H1 (cell line): ENCODE data around the gene BABAM2. TPM values are rescaled to one million over a fixed set of nuclear protein-coding genes. Genes with fewer than 3 reads are reported as not detected.

Source experiments
- CTCF ChIA-PET: fragments of 300-600 bp; sonication (Branson Sonifier 250); formaldehyde crosslinking; loops from one replicate; lab custom pipeline; 2021; ENCODE audit not compliant: partially characterized antibody; lab: Charles Lee
- POLR2A ChIA-PET: fragments of 300-600 bp; sonication (Branson Sonifier 250); formaldehyde crosslinking; loops from one replicate; lab custom pipeline; 2021; ENCODE audit warnings: inconsistent platforms; ENCODE audit not compliant: partially characterized antibody; lab: Charles Lee
- DNase-seq, 2 experiments: peaks; one replicate each; pipeline versions ENCODE4 v3.0.0 to v3.0.0-alpha.2; 2010 to 2022; ENCODE audit warnings: low spot score in 2 of 2, low read depth in 1 of 2, mixed read lengths in 1 of 2
- FAIRE-seq: peaks from 2 replicates; lab custom pipeline; 2011; peaks lifted over from hg19 to GRCh38; lab: Jason Lieb, UNC
- H2AFZ ChIP-seq: 2 replicates; pipeline ENCODE4 v1.8.1; 2012; ENCODE audit warnings: low read length, inconsistent platforms
- H2AK5ac ChIP-seq: 2 replicates; pipeline ENCODE4 v1.6.1; 2013; ENCODE audit warnings: low read depth, low read length
- H2BK120ac ChIP-seq: replicated peaks from 2 replicates; pipeline ENCODE3; 2013; ENCODE audit warnings: low read depth, low read length, inconsistent platforms
- H2BK12ac ChIP-seq: 2 replicates; pipeline ENCODE4 v1.6.1; 2013; ENCODE audit warnings: low read depth, low read length
- H2BK15ac ChIP-seq: 2 replicates; pipeline ENCODE4 v1.6.1; 2013; ENCODE audit warnings: low read length
- H2BK20ac ChIP-seq: 2 replicates; pipeline ENCODE4 v1.6.1; 2013; ENCODE audit warnings: low read length
- H2BK5ac ChIP-seq: 2 replicates; pipeline ENCODE4 v1.6.1; 2013; ENCODE audit warnings: low read depth, low read length
- H3K14ac ChIP-seq: 2 replicates; pipeline ENCODE4 v1.6.1; 2013; ENCODE audit warnings: inconsistent platforms; ENCODE audit not compliant: insufficient read length
- H3K18ac ChIP-seq: 2 replicates; pipeline ENCODE4 v1.6.1; 2013; ENCODE audit warnings: low read length; ENCODE audit errors: extremely low read depth
- H3K23ac ChIP-seq: 2 replicates; pipeline ENCODE4 v1.6.1; 2013; ENCODE audit warnings: inconsistent platforms; ENCODE audit not compliant: insufficient read length
- H3K23me2 ChIP-seq: 2 replicates; pipeline ENCODE4 v1.6.1; 2013; ENCODE audit warnings: low read depth, low read length
- H3K27ac ChIP-seq: 2 replicates; pipeline ENCODE4 v1.6.1; 2011; ENCODE audit warnings: low read depth, low read length, inconsistent platforms
- H3K27me3 ChIP-seq, 4 experiments: replicated peaks in 1 of 4; 1 replicate in 1 of 4; 2 replicates in 3 of 4; pipeline versions ENCODE4 v1.6.1 to v1.8.1; 2011 to 2013; ENCODE audit warnings: low read length in 3 of 4, mild to moderate bottlenecking in 3 of 4, inconsistent platforms in 2 of 4, mixed read lengths in 2 of 4, moderate library complexity in 1 of 4; ENCODE audit not compliant: control insufficient read depth in 3 of 4, insufficient read depth in 3 of 4; ENCODE audit errors: extremely low read depth in 1 of 4
- H3K36me3 ChIP-seq, 4 experiments: 2 replicates each; pipeline versions ENCODE4 v1.6.1 to v1.8.1; 2011 to 2013; ENCODE audit warnings: mild to moderate bottlenecking in 4 of 4, low read length in 3 of 4, moderate library complexity in 2 of 4, control low read depth in 1 of 4, inconsistent platforms in 1 of 4; ENCODE audit not compliant: insufficient read depth in 4 of 4, control insufficient read depth in 2 of 4
- H3K4ac ChIP-seq: replicated peaks from 2 replicates; pipeline ENCODE3; 2013; ENCODE audit warnings: low read length, low read depth, mixed read lengths, inconsistent platforms; ENCODE audit not compliant: insufficient read length
- H3K4me1 ChIP-seq, 4 experiments: replicated peaks in 1 of 4; 1 replicate in 1 of 4; 2 replicates in 3 of 4; pipeline versions ENCODE4 v1.6.1 to v1.8.1; 2011 to 2013; ENCODE audit warnings: low read length in 3 of 4, inconsistent platforms in 2 of 4, mixed read lengths in 1 of 4; ENCODE audit not compliant: insufficient read depth in 4 of 4, control insufficient read depth in 3 of 4
- H3K4me2 ChIP-seq, 2 experiments: 2 replicates each; pipeline versions ENCODE4 v1.6.1 to v1.8.1; 2011 to 2013; ENCODE audit warnings: low read depth in 2 of 2, low read length in 2 of 2, control low read depth in 1 of 2, inconsistent platforms in 1 of 2, mild to moderate bottlenecking in 1 of 2; ENCODE audit not compliant: insufficient read depth in 1 of 2
- H3K4me3 ChIP-seq, 4 experiments: fragments of 200-600, 300-600 bp in 1 of 4; sonication (generic), shearing (Covaris generic), sonication (Bioruptor Twin) in 1 of 4; 2 replicates each; pipeline versions ENCODE4 v1.5.1 to v1.8.1; 2011 to 2016; ENCODE audit warnings: low read length in 4 of 4, low read depth in 3 of 4, control low read depth in 2 of 4, inconsistent platforms in 2 of 4, mild to moderate bottlenecking in 2 of 4, mixed read lengths in 1 of 4, moderate library complexity in 1 of 4; ENCODE audit not compliant: insufficient read depth in 2 of 4; ENCODE audit errors: extremely low read depth in 1 of 4
- H3K56ac ChIP-seq: replicated peaks from 2 replicates; pipeline ENCODE3; 2013; ENCODE audit warnings: low read depth, mild to moderate bottlenecking, mixed read lengths, low read length, inconsistent platforms; ENCODE audit not compliant: insufficient read length
- H3K79me1 ChIP-seq: 2 replicates; pipeline ENCODE4 v1.6.1; 2013; ENCODE audit warnings: low read depth, low read length, control low read depth
- H3K79me2 ChIP-seq, 2 experiments: 2 replicates each; pipeline versions ENCODE4 v1.6.1 to v1.8.1; 2012 to 2013; ENCODE audit warnings: low read length in 2 of 2, mild to moderate bottlenecking in 2 of 2, inconsistent platforms in 1 of 2; ENCODE audit not compliant: insufficient read depth in 2 of 2, control insufficient read depth in 1 of 2
- H3K9ac ChIP-seq, 4 experiments: replicated peaks in 1 of 4; 1 replicate in 1 of 4; 2 replicates in 3 of 4; pipeline versions ENCODE4 v1.6.1 to v1.8.1; 2011 to 2013; ENCODE audit warnings: low read depth in 3 of 4, low read length in 3 of 4, control low read depth in 2 of 4, mild to moderate bottlenecking in 2 of 4, moderate library complexity in 2 of 4, inconsistent platforms in 1 of 4; ENCODE audit errors: extremely low read depth in 1 of 4
- H3K9me3 ChIP-seq, 2 experiments: 2 replicates each; pipeline versions ENCODE4 v1.6.1 to v1.8.1; 2012 to 2013; ENCODE audit warnings: mild to moderate bottlenecking in 2 of 2, moderate library complexity in 2 of 2, control low read depth in 1 of 2, inconsistent platforms in 1 of 2, low read depth in 1 of 2, low read length in 1 of 2, mixed read lengths in 1 of 2; ENCODE audit not compliant: insufficient read depth in 2 of 2
- H4K20me1 ChIP-seq, 2 experiments: replicated peaks in 1 of 2; 2 replicates each; pipeline versions ENCODE3 to v1.8.1; 2011 to 2013; ENCODE audit warnings: inconsistent platforms in 2 of 2, low read length in 2 of 2, mild to moderate bottlenecking in 1 of 2; ENCODE audit not compliant: insufficient read depth in 2 of 2, control insufficient read depth in 1 of 2
- H4K5ac ChIP-seq: 2 replicates; pipeline ENCODE4 v1.6.1; 2013; ENCODE audit warnings: low read length, low read depth, mixed read lengths, inconsistent platforms; ENCODE audit not compliant: insufficient read length
- H4K8ac ChIP-seq: 2 replicates; pipeline ENCODE4 v1.8.0; 2013; ENCODE audit warnings: mild to moderate bottlenecking, moderate library complexity, low read length, inconsistent platforms; ENCODE audit not compliant: insufficient read depth; ENCODE audit errors: extremely low read depth
- H4K91ac ChIP-seq: replicated peaks from 2 replicates; pipeline ENCODE3; 2013; ENCODE audit warnings: low read length, mixed read lengths, inconsistent platforms; ENCODE audit not compliant: insufficient read length
- BCL11A ChIP-seq, 2 experiments: IDR thresholded peaks; one replicate each; pipeline ENCODE4 v1.6.1; 2011; ENCODE audit warnings: low read depth in 2 of 2, low read length in 2 of 2, mild to moderate bottlenecking in 2 of 2
- CHD2 ChIP-seq: IDR thresholded peaks from 2 replicates; pipeline ENCODE4 v1.6.1; 2012; ENCODE audit warnings: low read length, improper control_type of control experiment
- GABPA ChIP-seq: IDR thresholded peaks from 2 replicates; pipeline ENCODE4 v1.6.1; 2011; ENCODE audit warnings: mild to moderate bottlenecking, low read length, moderate library complexity, borderline replicate concordance; ENCODE audit not compliant: insufficient read depth
- NANOG ChIP-seq: IDR thresholded peaks from 2 replicates; pipeline ENCODE4 v1.6.1; 2011; ENCODE audit warnings: low read length, low read depth, mild to moderate bottlenecking, inconsistent platforms; ENCODE audit not compliant: insufficient read depth, poor library complexity, severe bottlenecking
- SIX5 ChIP-seq: IDR thresholded peaks from 2 replicates; pipeline ENCODE4 v1.6.1; 2011; ENCODE audit warnings: mild to moderate bottlenecking, low read depth, low read length
- SP2 ChIP-seq: IDR thresholded peaks from 2 replicates; pipeline ENCODE4 v1.6.1; 2012; ENCODE audit warnings: mild to moderate bottlenecking, low read length, inconsistent platforms
- SP4 ChIP-seq: IDR thresholded peaks from 2 replicates; pipeline ENCODE4 v1.6.1; 2012; ENCODE audit warnings: low read length, inconsistent platforms
- ZNF274 ChIP-seq: IDR thresholded peaks from 2 replicates; pipeline ENCODE4 v1.7.0; 2012; ENCODE audit warnings: low read length, borderline replicate concordance; ENCODE audit errors: extremely low read depth
- WGBS, 2 experiments: shearing (Covaris generic) in 1 of 2; methylation state at CpG; one replicate each; pipeline versions ENCODE4 v1.1.6 to v1.1.7; 2013 to 2015; ENCODE audit warnings: low lambda C conversion rate in 2 of 2, mixed read lengths in 2 of 2, inconsistent platforms in 1 of 2, low coverage in 1 of 2, missing lambda C conversion rate in 1 of 2; ENCODE audit not compliant: insufficient replicate concordance in 2 of 2, insufficient coverage in 1 of 2, insufficient read length in 1 of 2; ENCODE audit errors: extremely low coverage in 1 of 2, missing lambda C conversion rate in 1 of 2; 5-methylcytosine and 5-hydroxymethylcytosine counted together
- polyA plus RNA-seq, 7 experiments: library from polyadenylated mRNA; depleted of rRNA in 3 of 7; stranded (reverse) in 5 of 7; unstranded in 2 of 7; fragments of >200 nt in 5 of 7; fragments of 200-250 nt in 2 of 7; gene quantifications; 1 replicate in 5 of 7; 2 replicates in 1 of 7; 4 replicates in 1 of 7; pipeline versions ENCODE4 v1.2.1 to v1.2.3, GENCODE V29; 2011 to 2013; ENCODE audit warnings: missing spikeins in 2 of 7, mixed read lengths in 2 of 7
- total RNA-seq: library from RNA; stranded (reverse); fragmentation: NEBNext Ultra II Directional; extraction: Animal tissue kit (Norgen Biotek cat#: 25700); gene quantifications from 2 replicates; pipeline ENCODE4 v1.2.1, GENCODE V29; 2021

Gene BABAM2
- total and polyA plus RNA-seq, 2 of the 8 experiments (the other 6 are each of a cell fraction or from before 2014, with no cell fraction given): 15.8 to 20.9 TPM

- TF ChIP-seq SIX5 (no peak), GABPA (no peak), SP2 (no peak), NANOG (no peak), SP4 (no peak), CHD2 (no peak), BCL11A (IDR thresholded peaks at IDR 0.05; ENCODE audit: low read depth in 2 of 2, low read length in 2 of 2) (no peak), ZNF274 (no peak)
- Histone ChIP-seq H3K79me2 (no peaks in the 10 kb centered on the region), H4K5ac (no peak overlapping the region), H3K23me2 (no peaks in the 10 kb centered on the region), H3K4me3 (no peak overlapping the region), H2BK20ac (no peak overlapping the region), H4K8ac (no peak overlapping the region), H2BK5ac (no peak overlapping the region), H3K79me1 (no peaks in the 10 kb centered on the region), H3K36me3 (no peaks in the 10 kb centered on the region), H3K56ac (no peak overlapping the region), H3K4me2 (no peak overlapping the region), H3K9ac (no peak overlapping the region), H3K27ac (no peak overlapping the region), H3K4ac (no peak overlapping the region), H4K91ac (no peak overlapping the region), H3K9me3 (no peaks in the 10 kb centered on the region; a peak in 1 of 4 replicates), H3K4me1 (no peaks in the 10 kb centered on the region), H2BK120ac (no peak overlapping the region), H2BK15ac (no peak overlapping the region), H2AK5ac (no peak overlapping the region), H3K14ac (no peak overlapping the region), H2AFZ (no peak overlapping the region), H3K27me3 (no peaks in the 10 kb centered on the region), H3K23ac (no peak overlapping the region), H2BK12ac (no peak overlapping the region), H3K18ac (no peak overlapping the region), H4K20me1 (no peaks in the 10 kb centered on the region)
- ChIA-PET POLR2A (no interaction called here), CTCF (interaction anchor here (1.2 kb wide), 1 partner anchor 431 kb away, joined by 3 read pairs; no protein-coding TSS in a partner anchor)
- 92% methylated on average over 3 of the region's 3 CpGs; no CpG with 5 or more reads in 1 of the 2 experiments for WGBS, 2 experiments
- FAIRE-seq (no peak), DNase-seq (no peak)
Measured at GRCh38 chr2:28153851-28154250, 263.3 kb downstream of the BABAM2 start.
